IMR-90 (cell line): ENCODE measurements around the gene TMEM184B.

Experiments
- CEBPB ChIP-seq: IDR thresholded peaks from 2 replicates; pipeline ENCODE4 v1.6.1; 2012; ENCODE audit warnings: low read depth, low read length, improper control_type of control experiment
- CTCF ChIP-seq: conservative IDR thresholded peaks from 2 replicates; pipeline ENCODE4 v1.5.1; 2012; ENCODE audit warnings: mild to moderate bottlenecking, low read depth, low read length, improper control_type of control experiment
- MAFK ChIP-seq: IDR thresholded peaks from 2 replicates; pipeline ENCODE4 v1.6.1; 2012; ENCODE audit warnings: low read depth, low read length, improper control_type of control experiment
- MAZ ChIP-seq: IDR thresholded peaks from 2 replicates; pipeline ENCODE4 v1.6.1; 2012; ENCODE audit warnings: low read depth, mild to moderate bottlenecking, low read length, improper control_type of control experiment, moderate library complexity, borderline replicate concordance
- MXI1 ChIP-seq: IDR thresholded peaks from 2 replicates; pipeline ENCODE4 v1.6.1; 2012; ENCODE audit warnings: low read depth, mild to moderate bottlenecking, low read length, moderate library complexity, borderline replicate concordance
- POLR2A ChIP-seq: IDR thresholded peaks from 2 replicates; pipeline ENCODE4 v1.6.1; 2012; ENCODE audit warnings: mild to moderate bottlenecking, low read depth, low read length
- RAD21 ChIP-seq: IDR thresholded peaks from 2 replicates; pipeline ENCODE4 v1.6.1; 2012; ENCODE audit warnings: low read length, improper control_type of control experiment
- RFX5 ChIP-seq: IDR thresholded peaks from 2 replicates; pipeline ENCODE4 v1.8.0; 2012; ENCODE audit warnings: low read depth, mild to moderate bottlenecking, low read length, moderate library complexity
- SMC3 ChIP-seq: fragments of 150-350 bp; IDR thresholded peaks from 2 replicates; pipeline ENCODE4 v1.6.1; 2016; ENCODE audit warnings: low read depth, mild to moderate bottlenecking, antibody characterized with exemption, low read length, moderate library complexity

DNA sequence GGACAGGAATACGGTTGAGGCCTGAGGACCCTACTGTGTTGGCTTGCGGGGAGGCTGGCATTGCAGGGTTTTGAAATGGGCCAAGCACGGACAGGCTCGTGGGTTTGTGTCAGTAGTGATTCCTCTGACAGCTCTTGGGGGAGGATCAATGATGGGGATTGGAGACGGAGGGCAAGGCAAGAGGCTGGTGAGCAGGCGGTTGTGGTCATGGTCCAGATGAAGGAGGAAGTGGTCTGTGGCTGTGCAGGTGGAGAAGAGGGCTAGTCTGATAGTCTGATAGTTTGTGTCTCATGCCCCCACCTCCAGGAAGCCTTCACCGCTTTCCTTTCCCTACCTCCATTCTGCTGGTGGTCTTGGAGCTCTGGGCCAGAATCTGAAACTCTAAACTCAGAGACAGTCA is 68.0 kb downstream of the TMEM184B start:
- TF ChIP-seq POLR2A (no peak), CTCF (no peak), MXI1 (0 out of 2 replicates have a peak, but pooled peaks have one; percentile 7), RAD21 (no peak), CEBPB (no peak), RFX5 (no peak), MAZ (no peak), SMC3 (no peak), MAFK (no peak)
